SK-N-SH (cell line): Measurements from ENCODE around the gene SMIM7.

Experiments
- EP300 ChIP-seq, 2 experiments: IDR thresholded peaks; 2 replicates each; pipeline versions ENCODE4 v1.4.0 to v1.6.1; 2012; ENCODE audit warnings: borderline replicate concordance in 1 of 2, low read depth in 1 of 2, low read length in 1 of 2
- EZH2phosphoT487 ChIP-seq: fragments of 200-600 bp; sonication (generic); IDR thresholded peaks from 2 replicates; pipeline ENCODE4 v1.6.1; 2017; ENCODE audit warnings: low read depth, mixed run types, mild to moderate bottlenecking, antibody characterized with exemption, moderate library complexity, borderline replicate concordance
- FOXM1 ChIP-seq: IDR thresholded peaks from 2 replicates; pipeline ENCODE4 v1.4.0; 2012; ENCODE audit warnings: low read depth, mild to moderate bottlenecking
- GABPA ChIP-seq: IDR thresholded peaks from 2 replicates; pipeline ENCODE4 v1.4.0; 2012; ENCODE audit warnings: low read depth, mild to moderate bottlenecking
- MXI1 ChIP-seq: IDR thresholded peaks from 2 replicates; pipeline ENCODE4 v1.6.1; 2012; ENCODE audit warnings: mild to moderate bottlenecking, low read depth, low read length, improper control_type of control experiment
- POLR2AphosphoS5 ChIP-seq: IDR thresholded peaks from 2 replicates; pipeline ENCODE4 v1.6.1; 2012; ENCODE audit warnings: low read depth, low read length
- RAD21 ChIP-seq: IDR thresholded peaks from 2 replicates; pipeline ENCODE4 v1.6.1; 2012; ENCODE audit warnings: mild to moderate bottlenecking, low read length
- TF ChIP-seq, protein P1 (sequence below): IDR thresholded peaks from 2 replicates; pipeline ENCODE4 v1.6.1; 2012; ENCODE audit warnings: mild to moderate bottlenecking, low read depth, low read length, moderate library complexity
- TF ChIP-seq, protein P2 (sequence below): fragments of 200-600 bp; sonication (generic); IDR thresholded peaks from 2 replicates; pipeline ENCODE4 v1.6.1; 2017; ENCODE audit warnings: antibody characterized with exemption, mild to moderate bottlenecking, moderate library complexity
- TF ChIP-seq, protein P3 (sequence below): IDR thresholded peaks from 2 replicates; pipeline ENCODE4; 2012
- TF ChIP-seq, protein P4 (sequence below): IDR thresholded peaks from 2 replicates; pipeline ENCODE4 v1.4.0; 2012; ENCODE audit warnings: low read depth

DNA sequence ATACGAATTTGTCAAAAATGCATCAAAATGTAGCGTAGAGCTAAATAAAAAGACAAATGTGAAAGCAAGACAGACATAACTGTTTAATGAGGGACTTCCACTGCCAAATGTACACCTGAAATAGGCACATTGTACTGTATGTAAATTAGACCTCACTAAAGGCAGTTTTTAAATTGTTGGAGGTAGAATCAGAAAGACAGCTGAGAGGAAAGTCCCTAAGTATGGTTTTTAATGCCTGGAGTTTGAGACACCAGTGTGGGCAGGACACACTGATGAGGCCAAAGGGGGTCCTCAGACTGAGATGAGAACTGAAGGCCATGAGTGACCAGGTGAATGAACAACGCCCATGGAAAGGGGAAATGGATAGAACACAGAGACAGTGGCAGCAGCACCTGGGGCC is 54.8 kb downstream of the SMIM7 start:
- TF ChIP-seq, protein P1, sequence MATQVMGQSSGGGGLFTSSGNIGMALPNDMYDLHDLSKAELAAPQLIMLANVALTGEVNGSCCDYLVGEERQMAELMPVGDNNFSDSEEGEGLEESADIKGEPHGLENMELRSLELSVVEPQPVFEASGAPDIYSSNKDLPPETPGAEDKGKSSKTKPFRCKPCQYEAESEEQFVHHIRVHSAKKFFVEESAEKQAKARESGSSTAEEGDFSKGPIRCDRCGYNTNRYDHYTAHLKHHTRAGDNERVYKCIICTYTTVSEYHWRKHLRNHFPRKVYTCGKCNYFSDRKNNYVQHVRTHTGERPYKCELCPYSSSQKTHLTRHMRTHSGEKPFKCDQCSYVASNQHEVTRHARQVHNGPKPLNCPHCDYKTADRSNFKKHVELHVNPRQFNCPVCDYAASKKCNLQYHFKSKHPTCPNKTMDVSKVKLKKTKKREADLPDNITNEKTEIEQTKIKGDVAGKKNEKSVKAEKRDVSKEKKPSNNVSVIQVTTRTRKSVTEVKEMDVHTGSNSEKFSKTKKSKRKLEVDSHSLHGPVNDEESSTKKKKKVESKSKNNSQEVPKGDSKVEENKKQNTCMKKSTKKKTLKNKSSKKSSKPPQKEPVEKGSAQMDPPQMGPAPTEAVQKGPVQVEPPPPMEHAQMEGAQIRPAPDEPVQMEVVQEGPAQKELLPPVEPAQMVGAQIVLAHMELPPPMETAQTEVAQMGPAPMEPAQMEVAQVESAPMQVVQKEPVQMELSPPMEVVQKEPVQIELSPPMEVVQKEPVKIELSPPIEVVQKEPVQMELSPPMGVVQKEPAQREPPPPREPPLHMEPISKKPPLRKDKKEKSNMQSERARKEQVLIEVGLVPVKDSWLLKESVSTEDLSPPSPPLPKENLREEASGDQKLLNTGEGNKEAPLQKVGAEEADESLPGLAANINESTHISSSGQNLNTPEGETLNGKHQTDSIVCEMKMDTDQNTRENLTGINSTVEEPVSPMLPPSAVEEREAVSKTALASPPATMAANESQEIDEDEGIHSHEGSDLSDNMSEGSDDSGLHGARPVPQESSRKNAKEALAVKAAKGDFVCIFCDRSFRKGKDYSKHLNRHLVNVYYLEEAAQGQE = no peak
- TF ChIP-seq, protein P2, sequence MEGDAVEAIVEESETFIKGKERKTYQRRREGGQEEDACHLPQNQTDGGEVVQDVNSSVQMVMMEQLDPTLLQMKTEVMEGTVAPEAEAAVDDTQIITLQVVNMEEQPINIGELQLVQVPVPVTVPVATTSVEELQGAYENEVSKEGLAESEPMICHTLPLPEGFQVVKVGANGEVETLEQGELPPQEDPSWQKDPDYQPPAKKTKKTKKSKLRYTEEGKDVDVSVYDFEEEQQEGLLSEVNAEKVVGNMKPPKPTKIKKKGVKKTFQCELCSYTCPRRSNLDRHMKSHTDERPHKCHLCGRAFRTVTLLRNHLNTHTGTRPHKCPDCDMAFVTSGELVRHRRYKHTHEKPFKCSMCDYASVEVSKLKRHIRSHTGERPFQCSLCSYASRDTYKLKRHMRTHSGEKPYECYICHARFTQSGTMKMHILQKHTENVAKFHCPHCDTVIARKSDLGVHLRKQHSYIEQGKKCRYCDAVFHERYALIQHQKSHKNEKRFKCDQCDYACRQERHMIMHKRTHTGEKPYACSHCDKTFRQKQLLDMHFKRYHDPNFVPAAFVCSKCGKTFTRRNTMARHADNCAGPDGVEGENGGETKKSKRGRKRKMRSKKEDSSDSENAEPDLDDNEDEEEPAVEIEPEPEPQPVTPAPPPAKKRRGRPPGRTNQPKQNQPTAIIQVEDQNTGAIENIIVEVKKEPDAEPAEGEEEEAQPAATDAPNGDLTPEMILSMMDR = no peak
- no peak for TF ChIP-seq POLR2AphosphoS5
- no peak for TF ChIP-seq FOXM1
- TF ChIP-seq GABPA = no peak
- TF ChIP-seq, protein P3, sequence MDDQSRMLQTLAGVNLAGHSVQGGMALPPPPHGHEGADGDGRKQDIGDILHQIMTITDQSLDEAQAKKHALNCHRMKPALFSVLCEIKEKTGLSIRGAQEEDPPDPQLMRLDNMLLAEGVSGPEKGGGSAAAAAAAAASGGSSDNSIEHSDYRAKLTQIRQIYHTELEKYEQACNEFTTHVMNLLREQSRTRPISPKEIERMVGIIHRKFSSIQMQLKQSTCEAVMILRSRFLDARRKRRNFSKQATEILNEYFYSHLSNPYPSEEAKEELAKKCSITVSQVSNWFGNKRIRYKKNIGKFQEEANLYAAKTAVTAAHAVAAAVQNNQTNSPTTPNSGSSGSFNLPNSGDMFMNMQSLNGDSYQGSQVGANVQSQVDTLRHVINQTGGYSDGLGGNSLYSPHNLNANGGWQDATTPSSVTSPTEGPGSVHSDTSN = no peak
- no peak for TF ChIP-seq RAD21
- TF ChIP-seq EZH2phosphoT487 = no peak
- TF ChIP-seq, protein P4, sequence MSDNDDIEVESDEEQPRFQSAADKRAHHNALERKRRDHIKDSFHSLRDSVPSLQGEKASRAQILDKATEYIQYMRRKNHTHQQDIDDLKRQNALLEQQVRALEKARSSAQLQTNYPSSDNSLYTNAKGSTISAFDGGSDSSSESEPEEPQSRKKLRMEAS = no peak
- no peak for TF ChIP-seq MXI1
- no peak for TF ChIP-seq EP300 (IDR thresholded peaks at IDR 0.05; ENCODE audit: borderline replicate concordance in 1 of 2, low read depth in 1 of 2, low read length in 1 of 2)
